HG02840 (cell line): ENCODE measurements around the gene REPS2.

ENCODE experiments used
- ATAC-seq: cut with Tn5 transposase; IDR thresholded peaks from one replicate; pipeline ENCODE4 v1.9.1; 2021; ENCODE audit warnings: mild to moderate bottlenecking, moderate library complexity, moderate number of reproducible peaks; ENCODE audit not compliant: unreplicated experiment, low FRiP score

REPS2 gene

GRCh38 chrX:16946361-16946964 is at the start of gene REPS2:
REPS2 (plus strand) TSS chrX:16946658; CDS start chrX:16946862, 204 bp downstream.
- peak; percentile 86 for ATAC-seq

- ATAC-seq: no peak
Measured at GRCh38 chrX:16897445-16897844, 49.0 kb upstream of the REPS2 start.

DNA sequence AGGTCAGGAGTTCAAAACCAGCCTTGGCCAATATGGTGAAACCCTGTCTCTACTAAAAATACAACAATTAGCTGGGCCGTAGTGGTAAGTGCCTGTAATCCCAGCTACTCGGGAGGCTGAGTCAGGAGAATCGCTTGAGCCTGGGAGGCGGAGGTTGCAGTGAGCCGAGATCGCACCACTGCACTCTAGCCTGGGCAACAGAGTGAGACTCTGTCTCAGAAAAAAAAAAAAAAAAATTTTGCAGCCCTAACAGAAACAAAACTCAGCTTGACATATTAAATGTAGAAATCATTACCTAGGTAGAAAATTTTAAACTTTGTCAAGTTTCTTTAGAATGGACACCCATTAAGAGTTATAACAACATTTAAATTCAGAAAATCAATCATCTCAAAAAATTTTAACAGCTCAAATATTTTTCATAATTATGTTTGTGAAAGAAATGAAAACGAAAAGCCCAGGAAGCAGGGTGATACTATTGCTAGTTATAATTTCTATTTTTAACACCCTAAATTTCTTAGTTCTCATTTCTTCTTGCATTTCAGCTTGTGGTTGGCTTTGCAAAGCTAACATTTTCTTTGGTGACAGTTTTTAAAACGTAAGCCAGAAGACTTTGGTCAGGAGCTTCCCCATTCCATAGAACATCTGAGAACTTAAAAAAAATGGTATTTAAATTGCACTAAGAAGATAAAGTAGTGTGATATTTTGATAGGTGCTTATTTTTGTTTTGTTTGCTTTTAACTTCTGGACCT is 43.0 kb upstream of the REPS2 start:
- no peak for ATAC-seq

DNA sequence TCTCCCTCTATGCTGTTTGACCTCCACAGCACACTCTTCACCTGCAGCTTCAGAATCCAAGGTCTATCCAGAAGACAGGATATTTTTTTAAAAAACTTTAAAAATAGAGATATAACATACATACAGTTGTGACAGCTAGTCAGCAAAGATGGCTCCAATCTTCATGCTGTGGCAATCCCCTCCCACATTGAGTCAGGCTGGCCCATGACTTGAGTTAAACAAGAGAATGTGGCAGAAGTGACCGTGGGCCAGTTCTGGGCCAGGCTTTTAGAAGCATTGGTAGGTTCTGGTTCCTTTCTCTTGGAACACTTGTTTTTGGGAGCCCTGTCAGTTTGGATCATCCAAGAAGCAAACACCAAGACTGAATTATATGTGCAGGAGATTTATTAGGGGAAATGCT is 36.1 kb upstream of the REPS2 start:
- no peak for ATAC-seq

- no peak for ATAC-seq
Measured at GRCh38 chrX:16914058-16914457, 32.4 kb upstream of the REPS2 start.

- ATAC-seq: no peak
Measured at GRCh38 chrX:16916561-16916960, 29.9 kb upstream of the REPS2 start.

DNA sequence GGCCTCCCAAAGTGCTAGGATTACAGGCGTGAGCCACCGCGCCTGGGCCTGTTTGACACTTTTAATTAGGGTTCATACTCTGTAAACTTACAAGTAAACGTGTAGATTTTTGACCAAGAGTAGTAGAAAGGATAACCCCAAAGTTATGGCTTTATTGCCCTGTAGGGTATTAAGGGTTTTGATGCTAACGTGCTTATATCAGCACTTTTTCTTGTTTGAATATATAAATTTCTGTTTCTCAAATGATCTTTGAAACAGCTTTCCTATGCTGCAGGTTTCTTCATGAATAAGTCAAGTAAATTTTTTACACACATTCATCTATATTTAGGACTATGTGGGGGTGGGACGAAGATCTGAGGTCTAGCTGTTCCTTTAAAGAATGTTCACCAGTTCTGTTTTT is 29.3 kb upstream of the REPS2 start:
- ATAC-seq: no peak

DNA sequence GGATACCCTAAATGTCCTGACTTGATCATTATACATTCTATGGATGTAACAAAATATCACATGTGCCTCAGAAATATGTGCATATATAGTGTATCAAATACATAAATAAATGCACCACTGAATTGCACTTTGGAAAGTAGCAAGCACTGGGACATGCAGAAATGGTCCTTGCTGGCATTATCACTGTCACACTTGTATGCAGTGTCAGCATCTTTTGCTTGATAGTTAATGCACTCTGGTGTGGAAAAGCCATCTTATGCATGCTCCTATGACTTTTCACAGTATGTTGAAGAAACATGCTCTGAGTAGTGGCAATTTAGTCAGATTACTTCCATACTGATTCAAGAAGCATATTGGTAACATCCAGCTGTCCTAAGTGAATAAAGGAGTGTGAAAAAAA is 27.5 kb upstream of the REPS2 start:
- ATAC-seq: no peak

DNA sequence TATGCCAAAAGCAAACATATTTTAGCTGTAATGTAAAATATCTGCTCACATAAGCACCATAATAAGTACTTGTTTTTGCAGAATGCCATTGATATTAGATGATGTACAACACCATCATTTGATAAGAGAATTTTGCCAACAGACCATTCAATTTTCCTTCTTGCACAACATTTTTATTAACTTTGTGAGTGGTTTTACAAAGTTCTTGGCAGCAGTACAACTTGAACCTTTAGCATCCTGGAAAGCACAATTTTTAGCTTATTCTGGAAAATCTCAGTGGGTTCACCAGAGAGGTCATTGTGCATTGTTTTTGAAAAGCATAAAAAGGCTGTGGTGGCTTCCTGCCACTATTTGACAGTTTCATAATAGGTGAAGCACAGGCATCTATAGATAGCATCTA is 26.4 kb upstream of the REPS2 start:
- ATAC-seq: no peak

DNA sequence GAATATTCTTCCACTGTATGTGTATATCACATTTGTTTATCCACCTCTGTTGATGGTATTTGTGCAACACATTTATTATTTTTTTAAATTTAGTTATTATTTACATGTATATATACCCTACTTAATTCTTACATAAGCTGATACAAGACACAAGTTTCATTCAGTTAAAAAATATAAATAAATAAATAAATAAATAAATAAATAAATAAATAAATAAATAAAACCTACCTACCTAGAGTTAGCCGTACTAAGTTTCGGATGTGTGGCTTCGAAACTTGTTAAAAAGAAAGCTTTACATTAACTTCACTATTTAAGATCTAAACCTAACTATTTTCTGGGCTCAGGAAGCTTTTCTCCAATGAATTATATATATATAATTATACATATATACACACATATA is 23.3 kb upstream of the REPS2 start:
- no peak for ATAC-seq

GRCh38 chrX:16924631-16925480 is 21.6 kb upstream of the REPS2 start:
- ATAC-seq: no peak

DNA sequence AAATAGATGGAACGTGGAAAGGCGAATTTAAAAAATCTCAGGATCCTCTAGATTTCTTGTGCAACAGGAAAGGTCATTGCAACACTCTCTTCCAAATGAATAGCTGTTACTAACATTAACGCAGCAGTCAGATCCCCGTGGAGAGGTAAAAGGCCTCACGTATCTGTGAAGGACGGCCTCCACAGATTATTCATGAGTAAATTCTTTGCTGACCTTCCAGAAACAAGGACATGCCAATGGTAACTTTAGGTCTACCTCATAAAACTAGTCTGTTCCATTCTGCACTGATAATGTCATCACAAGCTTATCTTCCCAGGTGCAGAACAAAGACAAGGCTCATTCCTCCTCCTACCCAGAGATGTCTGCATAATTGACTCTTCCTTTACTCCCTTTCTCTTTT is 16.1 kb upstream of the REPS2 start:
- no peak for ATAC-seq

- no peak for ATAC-seq
Measured at GRCh38 chrX:16931371-16931770, 15.1 kb upstream of the REPS2 start.

- ATAC-seq: no peak
Measured at GRCh38 chrX:16931855-16932575, 14.4 kb upstream of the REPS2 start.

GRCh38 chrX:16934185-16934584 is 12.3 kb upstream of the REPS2 start:
- ATAC-seq: no peak

- peak; percentile 24 for ATAC-seq
Measured at GRCh38 chrX:16946971-16947562, 609 bp downstream of the REPS2 start.

GRCh38 chrX:16950423-16950822 is 4.0 kb downstream of the REPS2 start:
- ATAC-seq: no peak

- ATAC-seq: no peak
Measured at GRCh38 chrX:16953606-16954211, 7.3 kb downstream of the REPS2 start.

DNA sequence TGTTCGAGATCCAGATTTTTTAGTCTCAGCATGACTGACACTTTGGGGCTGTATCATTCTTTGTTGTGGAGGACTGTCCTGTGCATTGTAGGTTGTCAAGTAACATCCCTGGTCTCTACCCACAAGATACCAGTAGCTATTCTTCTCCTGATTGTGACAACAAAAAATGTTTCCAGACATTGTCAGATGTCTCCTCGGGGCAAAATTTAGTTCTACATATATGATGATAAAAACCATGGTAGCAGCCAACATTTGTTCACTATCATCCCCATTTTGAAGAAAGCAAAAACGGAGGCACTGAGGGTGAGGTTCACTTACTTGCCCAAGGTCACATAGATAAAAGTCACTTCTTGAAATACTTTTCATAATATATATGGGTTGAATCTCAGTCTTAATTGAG is 11.3 kb downstream of the REPS2 start:
- ATAC-seq: no peak

DNA sequence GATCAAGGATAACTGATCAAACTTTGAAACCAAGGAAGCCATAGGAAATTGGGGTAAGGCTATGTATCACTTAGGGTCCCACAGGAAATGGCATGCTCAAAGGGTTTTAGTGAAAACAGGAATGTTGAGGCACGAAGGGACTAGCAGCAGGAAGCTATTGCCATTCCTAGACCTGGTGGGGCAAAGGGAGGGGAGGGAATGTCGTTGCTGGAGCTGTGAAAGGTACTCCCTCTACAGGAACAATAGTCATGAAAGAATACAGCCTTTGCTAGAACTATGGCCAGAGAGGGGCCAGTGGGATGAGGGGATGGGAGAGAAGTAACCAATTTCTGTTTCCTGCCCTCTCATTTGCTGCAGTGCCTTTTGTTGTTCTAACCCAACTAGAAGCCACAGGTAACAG is 11.9 kb downstream of the REPS2 start:
- no peak for ATAC-seq
